Measurements from ENCODE around the gene CYB5A.

Gene CYB5A

GRCh38 chr18:74203811-74204210 is 88.0 kb downstream of the CYB5A start:
- no peak for DNase-seq

Data from NCI-H446 treated with DMSO at 0.1 percent for 48 hours (cell line).